ENCODE measurements around the gene ATP5PF. TPM values are rescaled to one million over a fixed set of nuclear protein-coding genes. Genes with fewer than 3 reads are reported as not detected.
A peak's percentile ranks its signal among the peaks of the same experiment; 100 is the strongest.

The ATP5PF gene
- total and polyA plus RNA-seq, 2 experiments from 2014 or later = 127 to 751 TPM

GRCh38 chr21:25687787-25688186 is 46.9 kb downstream of the ATP5PF start (continued):
- no peak for TF ChIP-seq ZNF462 (CRISPR knock-in tag; IDR thresholded peaks at IDR 0.05)
- no peak for TF ChIP-seq EZH2phosphoT487 (IDR thresholded peaks at IDR 0.05; ENCODE audit: unreplicated experiment)
- TF ChIP-seq NANOG (IDR thresholded peaks at IDR 0.05; ENCODE audit: borderline replicate concordance) = no peak
- TF ChIP-seq ZNF114 (CRISPR knock-in tag; IDR thresholded peaks at IDR 0.05) = no peak
- no peak for TF ChIP-seq ZNF331 (CRISPR knock-in tag; IDR thresholded peaks at IDR 0.05; ENCODE audit: low read depth)
- no peak for TF ChIP-seq CTCF (conservative IDR thresholded peaks at IDR 0.05; ENCODE audit: low read depth in 2 of 2)

GRCh38 chr21:25682382-25682781 is 52.3 kb downstream of the ATP5PF start:
- Histone ChIP-seq H3K4me2 (peak overlapping the region; percentile 67), H3K4me3 (peak overlapping the region; percentile 34), H4K20me1 (replicated peaks; ENCODE audit: insufficient read depth) (no peaks in the 10 kb centered on the region), H3K4me1 (ENCODE audit: insufficient read depth) (no peaks in the 10 kb centered on the region), H3K36me3 (ENCODE audit: insufficient read depth) (no peaks in the 10 kb centered on the region), H3K27ac (ENCODE audit: low read depth) (no peak overlapping the region), H2AFZ (no peak overlapping the region), H3K79me2 (replicated peaks; ENCODE audit: insufficient read depth) (no peaks in the 10 kb centered on the region), H3K9me2 (ENCODE audit: insufficient read depth) (no peaks in the 10 kb centered on the region), H3F3A (replicated peaks; ENCODE audit: low read depth) (no peaks in the 10 kb centered on the region), H3K27me3 (ENCODE audit: insufficient read depth) (no peaks in the 10 kb centered on the region)
- no peaks in the 10 kb centered on the region for H3K36me3 Mint-ChIP-seq (ENCODE audit: low read depth)
- peaks cover 7% of the 10 kb centered on the region; the same call in 2 of the 3 replicates for H3K4me1 Mint-ChIP-seq
- no peak overlapping the region for H3K27ac Mint-ChIP-seq
- H3K27me3 Mint-ChIP-seq (ENCODE audit: insufficient read depth, low read depth, poor library complexity) = peaks cover 4% of the 10 kb centered on the region
- H3K4me3 Mint-ChIP-seq = peak overlapping the region; percentile 9; the same call in 1 of the 3 replicates
- ATAC-seq = peak; percentile 95
- DNase-seq (ENCODE audit: low spot score) = peak; percentile 48
- no peaks in the 10 kb centered on the region for H3K9me3 Mint-ChIP-seq
- TF ChIP-seq CTCF (conservative IDR thresholded peaks at IDR 0.05; ENCODE audit: low read depth in 2 of 2) (no peak), ETS1 (IDR thresholded peaks at IDR 0.05) (no peak), NANOG (IDR thresholded peaks at IDR 0.05; ENCODE audit: borderline replicate concordance) (no peak)
